HUDEP-2 (cell line): ENCODE results near the gene STARD6.
"Not testable (repeated sequence)": the region's sequence is repeated elsewhere in the genome, so short reads cannot be mapped to it uniquely, and the experiment has no call there.

Source experiments
- DNase-seq, 76 experiments: peaks; one replicate each; lab custom pipeline; 2025; ENCODE audit not compliant: unreplicated experiment in 76 of 76; lab: John Stamatoyannopoulos, UW

The STARD6 gene

DNA sequence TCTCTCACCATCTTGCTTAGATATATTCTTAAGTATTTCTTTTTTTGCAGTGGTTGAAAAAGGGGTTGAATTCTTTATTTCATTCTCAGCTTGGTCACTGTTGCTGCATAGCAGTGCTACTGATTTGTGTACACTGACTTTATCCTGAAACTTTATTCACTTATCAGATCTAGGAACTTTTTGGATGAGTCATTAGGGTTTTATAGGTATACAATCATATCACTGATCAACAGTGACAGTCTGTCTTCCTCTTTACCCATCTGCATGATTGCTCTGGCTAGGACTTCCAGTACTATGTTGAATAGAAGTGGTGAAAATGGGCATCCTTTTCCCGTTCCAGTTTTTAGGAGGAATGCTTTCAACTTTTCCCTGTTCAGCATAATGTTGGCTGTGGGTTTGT, 6.5 kb downstream of the STARD6 start:
- DNase-seq: no peak

DNA sequence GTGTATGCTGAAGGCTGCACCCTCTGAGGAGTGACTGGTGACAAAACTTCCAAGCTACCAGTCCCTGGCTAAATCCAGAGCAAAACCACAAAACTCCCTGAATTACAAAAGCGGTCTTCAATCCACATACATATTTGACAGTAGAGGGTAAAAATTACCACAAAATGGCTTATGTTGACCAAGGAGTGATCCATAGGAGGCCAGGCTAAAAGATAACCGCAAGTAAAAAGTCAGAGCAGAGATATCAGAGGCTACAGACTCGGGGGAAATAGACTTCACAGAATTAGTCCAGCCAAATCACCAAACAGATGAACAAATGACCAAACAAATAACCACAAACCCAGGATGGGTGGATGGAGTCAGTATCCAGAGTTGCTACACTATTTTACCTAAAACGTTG, 19.4 kb downstream of the STARD6 start:
- DNase-seq: no peak

DNA sequence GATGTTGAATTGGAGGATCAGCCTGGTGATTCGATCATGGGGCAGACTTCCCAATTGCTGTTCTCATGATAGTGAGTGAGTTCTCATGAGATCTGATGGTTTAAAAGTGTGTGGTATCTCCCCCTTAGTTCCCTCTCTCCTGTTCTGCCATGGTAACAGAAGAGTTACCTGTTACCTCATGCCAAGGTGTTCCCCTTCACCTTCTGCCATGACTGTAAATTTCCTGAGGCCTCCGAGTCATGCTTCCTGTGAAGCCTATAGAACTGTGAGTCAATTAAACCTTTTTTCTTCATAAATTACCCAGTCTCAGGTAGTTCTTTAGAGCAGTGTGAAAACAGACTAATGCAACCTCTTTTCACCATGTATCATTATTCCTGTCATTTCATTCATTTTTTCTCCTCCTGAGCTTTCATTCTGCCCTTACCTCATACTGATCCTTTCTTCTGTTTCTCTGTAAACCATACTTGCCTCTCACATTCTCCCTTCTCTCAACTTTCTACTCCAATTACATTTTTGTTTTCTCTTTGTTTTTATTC, 22.0 kb downstream of the STARD6 start:
- no peak for DNase-seq

DNA sequence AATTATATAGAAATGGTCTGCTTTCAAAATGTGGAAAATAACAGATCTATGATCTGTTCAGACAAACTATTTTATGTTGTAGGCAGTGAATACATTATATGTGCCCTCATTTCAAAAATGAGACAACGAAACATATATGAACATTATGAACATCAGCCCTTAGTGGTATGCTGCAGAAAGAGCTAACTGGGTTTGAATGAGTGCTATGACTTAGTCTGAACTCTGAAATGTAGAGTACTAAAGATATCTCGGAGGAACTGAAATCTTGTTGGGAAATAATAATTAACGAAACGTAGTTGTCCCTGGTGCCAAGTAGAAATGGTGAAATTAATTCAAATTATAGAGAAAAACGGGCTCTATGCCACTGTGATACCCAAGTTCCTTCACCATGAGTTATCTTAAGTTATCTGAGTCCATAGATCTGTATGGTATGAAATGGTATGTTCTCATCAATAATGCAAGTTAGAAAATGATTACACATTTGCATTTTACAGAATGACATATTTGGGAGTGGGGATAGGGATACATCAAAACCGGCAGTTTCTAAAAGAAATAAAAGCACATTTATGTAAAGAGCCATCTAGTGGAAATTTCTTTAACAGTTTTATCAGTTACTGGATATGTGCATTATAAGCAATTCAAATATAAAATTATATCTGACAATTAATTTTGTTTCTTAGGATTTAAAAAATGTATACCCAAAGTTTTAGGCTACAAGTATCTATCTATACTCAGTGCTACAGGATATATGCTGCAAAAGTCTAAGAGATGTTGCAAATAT, 26.7 kb downstream of the STARD6 start:
- peak in 1 of 76 experiments; percentile 2 for DNase-seq

DNA sequence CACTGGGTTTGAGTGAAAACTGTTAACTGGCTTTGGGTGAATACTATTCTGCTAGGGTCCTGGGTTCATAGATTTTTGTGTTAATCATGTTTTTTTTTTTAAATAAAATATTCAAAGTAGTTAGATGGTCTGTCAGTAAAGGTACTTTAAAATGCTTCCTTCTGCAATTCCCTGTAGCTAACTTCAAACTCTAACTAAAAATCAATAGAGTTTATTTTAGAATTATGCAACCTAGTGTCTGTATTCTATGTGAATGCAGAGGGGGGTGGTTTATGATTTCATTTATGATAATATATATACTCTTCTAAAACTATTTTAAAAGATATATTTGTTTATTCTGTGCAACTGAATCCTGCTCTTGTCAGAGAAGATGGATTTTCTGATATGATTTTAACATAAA, 27.9 kb downstream of the STARD6 start:
- no peak for DNase-seq

DNA sequence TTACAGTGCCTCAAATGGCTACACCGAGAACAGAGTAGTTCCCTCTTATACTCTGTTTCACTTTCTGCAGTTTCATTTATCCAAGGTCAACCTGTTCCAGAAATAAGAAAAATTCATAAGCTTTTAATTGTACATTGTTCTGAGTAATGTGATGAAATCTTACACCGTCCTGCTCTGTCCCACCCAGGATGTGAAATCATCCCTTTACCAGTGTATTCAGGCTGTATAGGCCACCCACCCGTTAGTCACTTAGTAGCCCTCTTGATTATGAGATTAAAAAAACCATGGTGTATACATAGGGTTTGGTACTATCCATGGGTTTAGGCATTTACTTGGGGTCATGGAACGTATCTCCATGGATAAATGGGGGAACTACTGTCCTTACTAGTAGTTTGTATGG, 29.8 kb downstream of the STARD6 start:
- DNase-seq: no peak

DNA sequence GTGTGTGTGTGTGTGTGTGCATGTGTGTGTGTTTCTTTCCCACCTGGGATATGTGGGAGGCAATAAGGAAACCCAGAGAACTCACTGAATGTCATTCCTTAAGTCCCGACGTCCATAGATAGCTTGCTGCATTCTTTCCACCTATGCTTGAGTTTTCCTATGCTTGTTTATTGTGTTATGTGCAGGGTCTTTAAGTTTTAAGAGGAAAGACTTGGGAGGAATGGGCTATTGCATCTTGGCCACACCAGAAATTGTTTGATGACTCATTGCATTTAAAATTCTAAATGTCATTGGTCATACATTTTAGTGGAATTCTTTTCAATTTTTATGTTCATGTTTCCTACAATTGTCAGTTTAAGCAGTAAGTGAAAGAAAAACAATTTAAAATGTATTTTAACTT, 33.7 kb downstream of the STARD6 start:
- no peak for DNase-seq

DNA sequence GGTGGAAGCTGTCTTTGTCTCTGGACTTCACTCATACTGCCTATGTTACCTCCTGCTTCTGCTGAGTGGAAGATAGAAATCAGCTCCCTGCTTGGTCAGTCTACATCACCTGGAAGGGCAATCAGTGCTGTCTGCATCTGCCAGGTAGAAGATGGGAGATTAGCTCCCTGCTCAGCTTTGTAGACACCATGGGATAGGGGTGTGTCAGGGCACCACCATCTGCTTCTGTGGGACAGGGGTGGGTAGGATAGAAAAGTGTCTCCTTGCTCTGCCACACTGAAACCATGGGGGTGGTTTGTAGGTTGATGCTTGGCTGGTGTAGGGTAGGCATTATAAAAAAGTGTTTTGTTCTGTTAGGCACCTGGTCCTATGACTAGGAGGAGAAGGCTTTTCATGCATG, 34.1 kb downstream of the STARD6 start:
- no peak for DNase-seq

DNA sequence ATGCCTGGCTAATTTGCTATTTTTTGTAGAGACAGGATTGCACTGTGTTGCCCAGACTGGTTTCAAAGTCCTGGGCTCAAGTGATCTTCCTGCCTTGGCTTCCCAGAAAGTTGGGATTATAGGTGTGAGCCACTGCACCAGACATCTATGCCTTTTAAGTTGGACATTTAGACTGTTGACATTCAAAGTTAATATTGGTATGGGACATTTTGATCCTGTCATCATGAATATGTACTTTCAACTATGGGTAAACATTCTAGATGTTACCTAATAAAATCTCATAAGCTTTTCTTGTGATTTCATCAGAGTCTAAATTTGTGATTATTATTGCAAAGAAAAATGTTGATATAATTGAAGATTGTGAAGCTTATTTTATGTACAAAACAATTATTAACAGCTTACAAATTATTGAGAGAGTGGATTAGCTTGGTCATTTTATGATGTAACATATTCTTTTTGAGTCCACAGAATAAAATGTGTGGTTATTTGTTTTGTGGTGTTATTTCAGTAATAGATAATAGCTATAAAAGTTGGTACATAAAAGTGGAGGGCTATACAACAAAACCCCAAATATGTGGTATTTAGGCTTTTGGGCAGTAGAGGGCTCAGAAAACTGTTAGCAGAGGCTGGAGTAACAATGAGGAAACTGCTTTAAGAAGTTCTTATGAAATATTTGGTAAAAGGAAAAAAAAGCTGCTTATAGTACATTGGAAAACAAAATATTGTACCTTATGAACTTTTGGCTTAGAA, 41.4 kb downstream of the STARD6 start:
- no peak for DNase-seq

DNA sequence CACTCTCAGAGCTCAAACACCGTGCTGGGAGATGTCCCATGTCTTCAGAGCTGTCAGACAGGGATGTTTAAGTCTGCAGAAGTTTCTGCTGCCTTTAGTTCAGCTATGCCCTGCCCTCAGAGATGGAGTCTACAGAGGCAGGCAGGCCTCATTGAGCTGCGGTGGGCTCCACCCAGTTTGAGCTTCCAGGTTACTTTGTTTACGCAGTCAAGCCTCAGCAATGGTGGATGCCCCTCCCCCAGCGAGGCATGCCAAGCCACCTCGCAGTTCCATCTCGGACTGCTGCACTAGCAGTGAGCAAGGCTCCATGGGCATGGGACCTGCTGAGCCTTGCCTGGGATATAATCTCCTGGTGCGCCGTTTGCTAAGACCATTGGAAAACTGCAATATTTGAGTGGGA, 48.1 kb downstream of the STARD6 start:
- DNase-seq: not testable (repeated sequence)

DNA sequence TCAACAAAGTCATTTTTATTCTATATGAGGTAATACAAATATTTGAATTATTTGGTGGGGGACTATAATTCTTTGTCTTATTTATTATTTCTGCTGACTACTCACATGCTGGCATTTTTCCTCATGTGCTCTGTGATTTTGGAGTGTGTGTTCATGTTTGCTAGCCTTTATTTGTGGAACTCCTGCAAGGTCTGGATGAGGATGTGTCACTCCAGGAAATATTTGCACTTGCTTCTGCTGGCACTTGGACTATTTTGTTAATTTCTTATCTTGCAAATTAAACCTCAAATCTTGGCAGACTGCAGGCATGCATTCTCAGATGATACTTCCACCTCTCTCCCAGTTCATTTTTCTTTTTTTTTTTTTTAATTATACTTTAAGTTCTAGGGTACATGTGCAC, 54.2 kb downstream of the STARD6 start:
- no peak for DNase-seq

DNA sequence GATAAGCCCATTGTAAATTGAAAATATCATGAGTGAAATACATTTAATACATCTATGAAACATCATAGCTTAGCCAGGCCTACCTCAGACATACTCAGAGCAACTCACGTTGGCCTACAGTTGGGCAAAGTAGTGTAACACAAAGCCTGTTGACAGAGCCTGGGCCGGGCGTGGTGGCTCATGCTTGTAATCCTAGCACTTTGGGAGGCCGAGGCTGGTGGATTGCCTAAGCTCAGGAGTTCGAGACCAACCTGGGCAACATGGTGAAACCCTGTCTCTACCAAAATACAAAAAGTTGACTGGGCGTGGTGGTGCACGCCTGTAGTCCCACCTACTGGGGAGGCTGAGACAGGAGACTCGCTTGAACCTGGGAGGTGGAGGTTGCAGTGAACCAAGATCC, 58.7 kb downstream of the STARD6 start:
- not testable (repeated sequence) for DNase-seq

DNA sequence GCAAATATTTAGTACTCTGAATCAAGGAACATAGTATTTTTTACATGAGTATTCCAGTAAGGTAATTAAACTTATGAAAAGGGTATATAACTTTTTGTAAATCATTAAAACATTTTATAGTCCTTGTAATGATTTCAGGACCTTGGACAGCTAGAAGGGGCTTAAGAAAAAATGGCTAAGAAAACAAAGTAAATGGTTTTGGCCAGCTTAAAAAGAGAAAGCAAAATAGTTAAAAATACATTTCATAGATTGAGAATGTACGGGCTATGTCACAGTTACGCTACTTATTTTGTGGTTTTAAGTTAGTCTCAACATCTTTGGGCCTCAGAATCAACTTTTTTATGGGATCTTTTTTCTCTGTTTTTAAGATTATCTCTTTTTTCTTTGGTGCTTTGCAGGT, 61.6 kb downstream of the STARD6 start:
- no peak for DNase-seq

DNA sequence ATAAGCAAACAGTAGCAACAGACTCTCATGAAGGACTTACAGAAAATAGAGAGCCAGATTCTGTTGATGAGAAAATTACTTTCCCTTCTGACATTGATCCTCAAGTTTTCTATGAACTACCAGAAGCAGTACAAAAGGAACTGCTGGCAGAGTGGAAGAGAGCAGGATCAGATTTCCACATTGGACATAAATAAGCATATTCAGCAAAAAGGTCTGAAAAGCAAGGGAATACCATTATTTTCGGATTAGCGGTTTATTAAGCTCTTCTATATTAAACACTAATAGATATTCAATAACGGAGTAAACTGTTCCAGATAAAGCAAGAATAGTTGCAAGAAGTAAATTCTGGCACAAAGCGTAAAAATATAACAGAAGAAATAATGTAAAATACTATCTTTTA, 63.4 kb downstream of the STARD6 start:
- DNase-seq: no peak

DNA sequence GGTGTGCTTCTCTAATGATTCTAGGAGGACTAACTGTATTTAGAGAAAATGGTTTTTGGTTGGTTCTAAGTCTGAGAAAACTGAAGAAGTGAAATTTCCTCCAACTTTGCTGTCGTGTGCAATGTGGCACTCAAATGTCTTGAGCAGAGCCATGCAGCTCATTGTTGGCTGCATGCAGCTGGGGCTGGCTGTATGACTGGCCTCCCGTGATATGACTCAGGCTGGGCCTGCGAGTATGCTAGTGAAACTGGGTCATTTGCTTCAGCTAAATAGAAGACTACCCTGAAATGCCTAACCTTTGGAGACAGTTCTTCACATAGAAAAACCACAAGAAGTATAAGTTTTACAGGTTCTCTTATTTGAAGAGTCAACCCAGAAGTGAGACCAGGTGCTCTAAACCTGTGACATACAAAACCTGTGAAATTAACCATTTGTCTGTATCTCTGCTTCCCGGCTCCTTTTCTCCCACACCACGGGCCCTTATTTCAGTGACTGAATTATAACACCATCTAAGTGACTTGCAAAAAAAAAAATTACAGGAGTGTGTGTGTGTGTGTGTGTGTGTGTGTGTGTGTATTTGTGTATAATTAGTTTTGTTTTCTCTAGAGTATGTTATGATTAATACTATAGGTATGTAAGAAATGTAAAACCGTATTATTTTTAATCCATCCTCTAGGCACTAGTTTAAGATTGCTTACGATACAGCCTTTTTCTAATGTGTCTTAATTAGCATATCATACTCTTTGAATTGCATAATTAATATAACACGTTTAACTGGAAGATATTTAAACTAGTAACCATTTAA, 72.5 kb downstream of the STARD6 start:
- DNase-seq: no peak

DNA sequence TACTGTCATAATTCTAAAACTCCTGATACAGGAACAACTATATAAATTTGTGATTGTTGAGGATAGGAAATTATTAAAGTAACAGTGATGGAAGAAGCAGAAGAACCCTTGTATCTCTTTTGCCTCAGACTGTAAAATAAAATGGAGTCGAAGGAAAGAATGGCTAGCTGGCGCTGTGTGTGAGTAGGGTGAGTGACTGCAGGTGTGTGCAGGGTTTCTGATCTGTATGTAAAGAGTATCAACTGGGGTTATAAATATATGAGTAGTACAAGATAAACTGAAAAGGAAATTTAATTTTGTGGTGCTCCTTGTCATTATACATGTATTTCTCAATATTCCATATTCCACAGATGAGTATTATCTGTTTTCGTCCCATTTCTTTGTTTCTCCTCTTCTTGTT, 73.1 kb downstream of the STARD6 start:
- no peak for DNase-seq

DNA sequence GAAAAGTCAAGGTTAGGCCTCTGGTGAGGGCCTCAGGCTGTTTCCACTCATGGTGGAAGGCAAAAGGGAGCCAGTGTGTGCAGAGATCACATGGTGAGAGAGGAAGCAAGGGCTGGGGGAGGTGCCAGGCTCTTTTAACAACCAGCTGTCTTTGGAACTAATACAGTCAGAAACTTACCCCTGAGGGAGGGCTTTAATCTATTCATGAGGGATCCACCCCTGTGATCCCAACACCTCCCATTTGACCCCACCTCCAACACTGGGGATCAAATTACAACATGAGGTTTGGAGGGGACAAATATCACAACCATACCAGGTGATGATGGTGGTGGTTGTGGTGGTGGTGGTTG, 77.5 kb downstream of the STARD6 start:
- no peak for DNase-seq

DNA sequence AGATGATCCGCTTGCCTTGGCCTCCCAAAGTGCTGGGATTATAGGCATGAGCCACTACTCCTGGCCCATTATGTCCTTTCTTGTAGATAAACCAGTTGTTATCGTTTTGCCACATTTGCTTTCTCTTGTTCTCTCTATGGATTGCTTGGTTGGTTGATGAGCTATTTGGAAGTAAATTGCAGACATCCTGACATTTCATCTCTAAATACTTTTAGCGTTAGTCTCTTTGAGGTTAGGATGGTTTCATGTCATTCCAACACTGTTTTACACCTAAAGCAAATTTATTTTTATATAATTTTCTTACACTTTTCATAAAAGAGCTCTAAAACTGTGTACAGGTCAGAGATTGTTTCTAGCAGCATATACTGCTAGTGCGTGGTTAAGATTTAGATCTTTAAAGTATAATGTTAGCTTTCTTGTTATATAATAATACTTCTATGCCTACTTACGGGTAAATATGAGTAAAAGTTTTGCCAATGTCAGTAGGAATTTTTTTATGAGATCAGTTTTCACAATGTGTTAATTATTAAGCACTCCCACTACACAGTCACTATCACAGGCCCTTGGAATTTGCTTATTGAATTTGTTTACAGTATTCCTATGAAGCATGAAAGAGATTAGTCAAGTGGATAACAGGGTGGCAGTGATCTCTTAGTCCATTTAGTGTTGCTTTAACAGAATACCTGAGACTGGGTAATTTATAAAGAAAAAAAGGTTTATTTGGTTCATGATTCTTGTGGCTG, 78.0 kb downstream of the STARD6 start:
- no peak for DNase-seq

DNA sequence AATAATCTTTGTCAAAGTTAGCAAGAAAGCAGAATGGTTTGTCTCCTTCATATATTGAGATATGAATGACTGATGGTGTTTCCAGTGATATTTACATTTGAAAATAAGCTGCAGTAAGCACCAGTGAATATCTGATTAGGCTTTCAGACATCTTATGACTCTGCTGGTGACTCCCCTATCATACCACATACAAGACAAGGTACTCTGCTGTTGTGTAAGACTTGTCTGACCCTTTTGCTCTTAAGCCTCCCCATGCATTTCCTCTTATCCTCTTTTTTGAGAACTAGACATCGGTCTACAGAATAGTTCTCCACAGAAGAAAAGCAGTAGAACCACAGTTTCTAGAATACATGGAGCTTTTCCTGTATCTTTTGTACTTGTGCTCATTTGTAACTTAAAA, 79.0 kb downstream of the STARD6 start:
- no peak for DNase-seq

DNA sequence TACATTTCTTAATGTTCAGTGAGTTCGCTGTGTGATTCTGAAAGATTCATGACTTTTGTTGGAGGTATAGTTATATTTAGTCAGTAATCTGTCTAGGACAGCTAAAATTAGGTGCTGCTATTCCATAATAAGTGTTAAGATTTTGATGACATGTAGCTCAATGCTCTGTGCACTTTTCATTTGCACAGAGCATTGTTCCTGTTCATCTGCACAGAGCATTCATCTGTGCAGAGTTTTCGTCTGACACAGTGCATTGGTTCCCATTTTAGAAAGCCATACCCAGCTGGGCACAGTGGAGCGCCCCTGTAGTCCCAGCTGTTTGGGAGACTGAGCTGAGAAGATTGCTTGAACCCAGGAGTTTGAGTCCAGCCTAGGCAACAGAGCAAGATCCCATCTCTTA, 79.8 kb downstream of the STARD6 start:
- no peak for DNase-seq
